Limb (tissue), 2 donors: ENCODE measurements around the gene AIMP1.
"Not testable (repeated sequence)": the region's sequence is repeated elsewhere in the genome, so short reads cannot be mapped to it uniquely, and the experiment has no call there.

Source experiments
- DNase-seq, 2 donors: peaks; one replicate each; pipeline ENCODE4 v3.0.0-alpha.2; 2016; ENCODE audit errors: extremely low spot score in 2 of 2

AIMP1 gene

GRCh38 chr4:106312377-106312776 is 4.0 kb upstream of the AIMP1 start:
- DNase-seq, result no peak

GRCh38 chr4:106312997-106313522 is 3.3 kb upstream of the AIMP1 start:
- DNase-seq, result no peak

GRCh38 chr4:106314960-106315359 is 1.4 kb upstream of the AIMP1 start:
- DNase-seq, result no peak

GRCh38 chr4:106315476-106315967 is 828 bp upstream of the AIMP1 start:
- no peak for DNase-seq

- no peak for DNase-seq
These were observed 541 bp downstream of the AIMP1 start for GRCh38 chr4:106316773-106317409.

GRCh38 chr4:106317815-106318214 is 1.5 kb downstream of the AIMP1 start:
- DNase-seq, result no peak

GRCh38 chr4:106318511-106318910 is 2.2 kb downstream of the AIMP1 start:
- no peak for DNase-seq

- DNase-seq, result no peak
These were observed 3.9 kb downstream of the AIMP1 start for GRCh38 chr4:106320235-106320634.

GRCh38 chr4:106321168-106321567 is 4.8 kb downstream of the AIMP1 start:
- not testable (repeated sequence) for DNase-seq

GRCh38 chr4:106321814-106322213 is 5.5 kb downstream of the AIMP1 start:
- not testable (repeated sequence) for DNase-seq

GRCh38 chr4:106323119-106323518 is 6.8 kb downstream of the AIMP1 start:
- no peak for DNase-seq

GRCh38 chr4:106325800-106326199 is 9.4 kb downstream of the AIMP1 start:
- DNase-seq, result no peak

GRCh38 chr4:106329041-106329618 is 12.8 kb downstream of the AIMP1 start:
- peak in 1 of 2 donors; percentile 77 for DNase-seq

GRCh38 chr4:106333186-106333585 is 16.8 kb downstream of the AIMP1 start:
- no peak for DNase-seq

GRCh38 chr4:106334741-106335470 is 18.6 kb downstream of the AIMP1 start:
- no peak for DNase-seq

- no peak for DNase-seq
These were observed 20.3 kb downstream of the AIMP1 start for GRCh38 chr4:106336618-106337017.

GRCh38 chr4:106337916-106338315 is 21.6 kb downstream of the AIMP1 start:
- DNase-seq, result no peak

GRCh38 chr4:106338671-106339070 is 22.3 kb downstream of the AIMP1 start:
- DNase-seq, result no peak

GRCh38 chr4:106339431-106339830 is 23.1 kb downstream of the AIMP1 start:
- no peak for DNase-seq

- no peak for DNase-seq
These were observed 24.4 kb downstream of the AIMP1 start for GRCh38 chr4:106340774-106341173.

- DNase-seq, result no peak
These were observed 27.7 kb downstream of the AIMP1 start for GRCh38 chr4:106343865-106344646.

GRCh38 chr4:106344647-106344970 is 28.3 kb downstream of the AIMP1 start:
- DNase-seq, result no peak
